IMR-90 (cell line): Measurements from ENCODE around the gene GPR107. TPM values are rescaled to one million over a fixed set of nuclear protein-coding genes. Genes with fewer than 3 reads are reported as not detected.
A peak's percentile ranks its signal among the peaks of the same experiment; 100 is the strongest.

Source experiments
- ATAC-seq: fragments of 200-7000 bp; cut with Tn5 transposase; 2 replicates; pipeline ENCODE4 v1.9.1; 2020; ENCODE audit warnings: low read depth, mild to moderate bottlenecking, moderate library complexity
- BruUV-seq: library from RNA; stranded (reverse); fragments of 400-500 nt; replicated peaks from 2 replicates; lab custom pipeline; 2021; lab: Mats Ljungman, UMichigan
- CTCF ChIA-PET: fragments of 300-600 bp; formaldehyde crosslinking; extraction: SDS; loops from one replicate; lab custom pipeline; 2021; ENCODE audit warnings: antibody characterized with exemption; lab: Yijun Ruan, JAX
- POLR2A ChIA-PET: fragments of 300-600 bp; sonication (Branson Sonifier 250); formaldehyde crosslinking; loops from one replicate; lab custom pipeline; 2022; ENCODE audit warnings: antibody characterized with exemption; ENCODE audit not compliant: unreplicated experiment; lab: Charles Lee
- DNase-seq: peaks from one replicate; pipeline ENCODE4 v3.0.0; 2013
- H2AFZ ChIP-seq: replicated peaks from 2 replicates; pipeline ENCODE3; 2013; ENCODE audit warnings: low read length, mild to moderate bottlenecking; ENCODE audit not compliant: poor library complexity
- H2AK5ac ChIP-seq: 2 replicates; pipeline ENCODE4 v1.6.1; 2013; ENCODE audit warnings: low read depth, low read length, inconsistent platforms
- H2AK9ac ChIP-seq: replicated peaks from 2 replicates; pipeline ENCODE3; 2013; ENCODE audit warnings: mild to moderate bottlenecking, low read depth, low read length, moderate library complexity; ENCODE audit not compliant: poor library complexity
- H2BK120ac ChIP-seq: 2 replicates; pipeline ENCODE4 v1.6.1; 2013; ENCODE audit warnings: low read depth, low read length, inconsistent platforms
- H2BK15ac ChIP-seq: 3 replicates; pipeline ENCODE4 v1.6.1; 2013; ENCODE audit warnings: low read depth, low read length, inconsistent platforms
- H2BK20ac ChIP-seq: 2 replicates; pipeline ENCODE4 v1.6.1; 2013; ENCODE audit warnings: low read depth, mild to moderate bottlenecking, inconsistent platforms, low read length, moderate library complexity
- H2BK5ac ChIP-seq: 2 replicates; pipeline ENCODE4 v1.6.1; 2013; ENCODE audit warnings: mild to moderate bottlenecking, low read depth, low read length, inconsistent platforms; ENCODE audit not compliant: poor library complexity, severe bottlenecking
- H3K14ac ChIP-seq: replicated peaks from 2 replicates; pipeline ENCODE4 v1.6.1; 2013; ENCODE audit warnings: low read depth, low read length, inconsistent platforms
- H3K18ac ChIP-seq: 2 replicates; pipeline ENCODE4 v1.6.1; 2013; ENCODE audit warnings: low read depth, low read length, control low read depth
- H3K23ac ChIP-seq: 2 replicates; pipeline ENCODE4 v1.6.1; 2013; ENCODE audit warnings: low read depth, low read length, inconsistent platforms
- H3K27ac ChIP-seq: 2 replicates; pipeline ENCODE4 v1.5.1; 2013; ENCODE audit warnings: mild to moderate bottlenecking, control low read depth, low read length; ENCODE audit not compliant: insufficient read depth
- H3K27me3 ChIP-seq: 2 replicates; pipeline ENCODE4 v1.6.1; 2013; ENCODE audit warnings: low read length; ENCODE audit not compliant: control insufficient read depth, insufficient read depth
- H3K36me3 ChIP-seq: 2 replicates; pipeline ENCODE4 v1.6.1; 2013; ENCODE audit warnings: low read length, mixed read lengths; ENCODE audit not compliant: control insufficient read depth, insufficient read depth
- H3K4ac ChIP-seq: 2 replicates; pipeline ENCODE4 v1.6.1; 2013; ENCODE audit warnings: low read depth, low read length, inconsistent platforms
- H3K4me1 ChIP-seq: 2 replicates; pipeline ENCODE4 v1.6.1; 2013; ENCODE audit warnings: low read length, mixed read lengths; ENCODE audit not compliant: control insufficient read depth, insufficient read depth
- H3K4me2 ChIP-seq: 2 replicates; pipeline ENCODE4 v1.6.1; 2013; ENCODE audit warnings: low read depth, mild to moderate bottlenecking, control low read depth, low read length, moderate library complexity
- H3K4me3 ChIP-seq: 2 replicates; pipeline ENCODE4 v1.5.1; 2013; ENCODE audit warnings: low read depth, mild to moderate bottlenecking, control low read depth, low read length, moderate library complexity; ENCODE audit not compliant: insufficient read depth
- H3K56ac ChIP-seq: 2 replicates; pipeline ENCODE4 v1.6.1; 2013; ENCODE audit warnings: low read length, inconsistent platforms; ENCODE audit not compliant: insufficient read depth; ENCODE audit errors: extremely low read depth
- H3K79me1 ChIP-seq, 2 experiments: 2 replicates each; pipeline ENCODE4 v1.6.1; 2013; ENCODE audit warnings: low read length in 2 of 2, inconsistent platforms in 1 of 2, low read depth in 1 of 2
- H3K9ac ChIP-seq: 2 replicates; pipeline ENCODE4 v1.6.1; 2013; ENCODE audit warnings: low read depth, low read length, control low read depth
- H3K9me1 ChIP-seq: 2 replicates; pipeline ENCODE4 v1.6.1; 2013; ENCODE audit warnings: low read length, inconsistent platforms; ENCODE audit not compliant: insufficient read depth
- H3K9me3 ChIP-seq: 2 replicates; pipeline ENCODE4 v1.6.1; 2013; ENCODE audit warnings: low read length; ENCODE audit not compliant: control insufficient read depth, insufficient read depth
- H4K20me1 ChIP-seq: 2 replicates; pipeline ENCODE4 v1.6.1; 2013; ENCODE audit warnings: low read length, inconsistent platforms; ENCODE audit not compliant: insufficient read depth
- H4K5ac ChIP-seq: 2 replicates; pipeline ENCODE4 v1.6.1; 2013; ENCODE audit warnings: mild to moderate bottlenecking, low read depth, low read length, control low read depth
- H4K8ac ChIP-seq, 2 experiments: 2 replicates each; pipeline ENCODE4 v1.6.1; 2013; ENCODE audit warnings: low read depth in 2 of 2, low read length in 2 of 2, control low read depth in 1 of 2, inconsistent platforms in 1 of 2
- H4K91ac ChIP-seq: 2 replicates; pipeline ENCODE4 v1.6.1; 2013; ENCODE audit warnings: low read depth, low read length, inconsistent platforms; ENCODE audit not compliant: insufficient read depth
- CHD1 ChIP-seq: IDR thresholded peaks from 2 replicates; pipeline ENCODE4 v1.6.1; 2012; ENCODE audit warnings: low read depth, low read length, improper control_type of control experiment
- FOS ChIP-seq: fragments of 150-350 bp; IDR thresholded peaks from 2 replicates; pipeline ENCODE4 v1.6.1; 2016; ENCODE audit warnings: low read depth, low read length
- MAZ ChIP-seq: IDR thresholded peaks from 2 replicates; pipeline ENCODE4 v1.6.1; 2012; ENCODE audit warnings: low read depth, mild to moderate bottlenecking, low read length, improper control_type of control experiment, moderate library complexity, borderline replicate concordance
- WGBS, 2 experiments: methylation state at CpG; one replicate each; pipeline versions ENCODE4 v1.1.5 to v1.1.7; 2013; ENCODE audit warnings: missing lambda C conversion rate in 2 of 2; ENCODE audit not compliant: insufficient read length in 1 of 2; ENCODE audit errors: extremely low coverage in 2 of 2; 5-methylcytosine and 5-hydroxymethylcytosine counted together
- dilution Hi-C: fragments of 300-500 bp; cut with HindIII; formaldehyde crosslinking; loops from one replicate; pipeline ENCODE4 v1.14.3; 2018; ENCODE audit warnings: low sequenced_read_pairs; ENCODE audit not compliant: unreplicated experiment
- in situ Hi-C: fragments of 300-500 bp; cut with MboI; formaldehyde crosslinking; loops from 3 replicates; pipeline ENCODE4 v1.14.3; 2019; ENCODE audit warnings: low sequenced_read_pairs, inconsistent platforms, mixed read lengths
- intact Hi-C: fragments of 100-400 bp; cut with micrococcal nuclease; formaldehyde crosslinking; loops from 2 replicates; pipeline ENCODE4 v1.10.0; 2022
- polyA plus RNA-seq, 3 experiments: library from polyadenylated mRNA; depleted of rRNA; stranded (reverse); fragments of >200 nt; gene quantifications; 2 replicates each; pipeline ENCODE4 v1.2.3, GENCODE V29; 2012; ENCODE audit warnings: low replicate concordance in 1 of 3
- total RNA-seq: library from RNA; depleted of rRNA; stranded (reverse); fragments of >200 nt; gene quantifications from 2 replicates; pipeline ENCODE4 v1.2.3, GENCODE V29; 2012

Gene GPR107
- total and polyA plus RNA-seq, 2 of the 4 experiments (the other 2 are of a cell fraction): 16.7 to 21.6 TPM

GRCh38 chr9:130150779-130151382 lies 97.2 kb downstream of the GPR107 start:
- peak overlapping the region; percentile 69 for H3K18ac ChIP-seq
- peak overlapping the region; percentile 96 for H2AK5ac ChIP-seq
- DNase-seq: peak; percentile 74
- 0 out of 2 replicates have a peak, but pooled peaks cover 5% of the 10 kb centered on the region for H3K9me1 ChIP-seq
- peak overlapping the region; percentile 87 for H3K4ac ChIP-seq
- dilution Hi-C loops (no loop called here), in situ Hi-C loops (no loop called here), intact Hi-C loops (no loop called here)
- no peak overlapping the region for H3K56ac ChIP-seq
- H3K27ac ChIP-seq: no peak overlapping the region
- ChIA-PET POLR2A (no interaction called here), CTCF (no interaction called here)
- ATAC-seq: peak; percentile 61; the same call in 1 of the 2 replicates
- H2BK120ac ChIP-seq: peak overlapping the region; percentile 89
- peak overlapping the region; percentile 54 for H2BK5ac ChIP-seq
- no peaks in the 10 kb centered on the region for H3K9me3 ChIP-seq
- peak overlapping the region; percentile 50 to 91; a peak in 3 of 4 replicates for H4K8ac ChIP-seq
- no peak overlapping the region for H3K4me2 ChIP-seq
- H2BK20ac ChIP-seq: peak overlapping the region; percentile 79
- no peak for TF ChIP-seq MAZ
- peak; percentile 35; the same call in 1 of the 2 replicates for TF ChIP-seq FOS
- no peak for TF ChIP-seq CHD1
- peaks cover 5% of the 10 kb centered on the region; the same call in 1 of the 2 replicates for H3K4me1 ChIP-seq
- H4K5ac ChIP-seq: peak overlapping the region; percentile 95; the same call in 1 of the 2 replicates
- peak overlapping the region; percentile 90 for H4K91ac ChIP-seq
- H3K14ac ChIP-seq: no peak overlapping the region
- H2AFZ ChIP-seq: peak overlapping the region; percentile 89
- peak overlapping the region; percentile 73 for H2AK9ac ChIP-seq
- H3K27me3 ChIP-seq: no peaks in the 10 kb centered on the region
- no peak overlapping the region for H3K4me3 ChIP-seq
- no peaks in the 10 kb centered on the region for H3K36me3 ChIP-seq
- H3K9ac ChIP-seq: no peak overlapping the region
- peak overlapping the region; percentile 65; the same call in 1 of the 3 replicates for H2BK15ac ChIP-seq
- WGBS, 2 experiments: 60% methylated on average over 4 of the region's 14 CpGs; no CpG with 5 or more reads in 1 of the 2 experiments
- no TSS peak for BruUV-seq
- no peaks in the 10 kb centered on the region for H3K79me1 ChIP-seq
- H4K20me1 ChIP-seq: no peaks in the 10 kb centered on the region
- H3K23ac ChIP-seq: no peak overlapping the region
